ENCODE measurements around the gene ERC2.

The ERC2 gene

DNA sequence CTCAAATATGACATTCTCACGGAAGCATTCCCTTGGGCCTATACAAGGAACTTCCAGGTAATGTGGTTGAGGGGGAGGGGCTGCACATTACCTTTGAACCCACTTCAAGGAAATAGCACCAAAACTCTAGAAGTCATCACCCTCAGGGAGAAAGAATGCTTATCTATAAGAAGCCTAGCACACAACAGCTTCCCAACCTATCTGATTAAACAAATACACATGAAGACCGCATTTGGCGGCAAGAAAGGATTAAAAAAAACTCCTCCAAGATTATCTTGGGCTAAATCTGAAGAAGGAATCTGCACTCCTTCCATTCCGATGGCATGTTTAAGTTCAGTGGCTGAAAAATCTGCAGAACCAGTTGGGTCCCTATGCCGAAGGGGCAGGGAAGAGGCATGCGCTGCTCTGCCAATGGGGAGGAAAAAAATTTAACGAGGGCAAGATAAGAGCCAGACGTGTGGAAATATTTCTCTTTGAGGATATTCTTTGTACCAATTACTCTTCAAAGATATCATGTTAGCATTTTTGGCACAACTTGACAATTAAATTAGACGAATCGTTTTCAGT, 899.2 kb downstream of the ERC2 start:
- TF ChIP-seq CEBPB (IDR thresholded peaks at IDR 0.05) (no peak), CREB1 (IDR thresholded peaks at IDR 0.05; ENCODE audit: low read depth) (no peak), TAF1 (IDR thresholded peaks at IDR 0.05; ENCODE audit: low read depth) (no peak), ZBTB7A (IDR thresholded peaks at IDR 0.05; ENCODE audit: low read depth) (no peak), NFIC (IDR thresholded peaks at IDR 0.05) (no peak), RAD21 (IDR thresholded peaks at IDR 0.05; ENCODE audit: low read depth) (no peak), EP300 (IDR thresholded peaks at IDR 0.05; ENCODE audit: borderline replicate concordance) (no peak), EGR1 (IDR thresholded peaks at IDR 0.05) (no peak), YY1 (IDR thresholded peaks at IDR 0.05; ENCODE audit: low read depth) (no peak), TEAD4 (IDR thresholded peaks at IDR 0.05) (no peak), FOXM1 (IDR thresholded peaks at IDR 0.05; ENCODE audit: borderline replicate concordance, low read depth) (no peak), TCF12 (IDR thresholded peaks at IDR 0.05; ENCODE audit: low read depth) (no peak)
- TF ChIP-seq, protein P1, sequence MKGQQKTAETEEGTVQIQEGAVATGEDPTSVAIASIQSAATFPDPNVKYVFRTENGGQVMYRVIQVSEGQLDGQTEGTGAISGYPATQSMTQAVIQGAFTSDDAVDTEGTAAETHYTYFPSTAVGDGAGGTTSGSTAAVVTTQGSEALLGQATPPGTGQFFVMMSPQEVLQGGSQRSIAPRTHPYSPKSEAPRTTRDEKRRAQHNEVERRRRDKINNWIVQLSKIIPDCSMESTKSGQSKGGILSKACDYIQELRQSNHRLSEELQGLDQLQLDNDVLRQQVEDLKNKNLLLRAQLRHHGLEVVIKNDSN (IDR thresholded peaks at IDR 0.05): no peak
- TF ChIP-seq, protein P2, sequence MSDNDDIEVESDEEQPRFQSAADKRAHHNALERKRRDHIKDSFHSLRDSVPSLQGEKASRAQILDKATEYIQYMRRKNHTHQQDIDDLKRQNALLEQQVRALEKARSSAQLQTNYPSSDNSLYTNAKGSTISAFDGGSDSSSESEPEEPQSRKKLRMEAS (IDR thresholded peaks at IDR 0.05): no peak
- TF ChIP-seq, protein P3, sequence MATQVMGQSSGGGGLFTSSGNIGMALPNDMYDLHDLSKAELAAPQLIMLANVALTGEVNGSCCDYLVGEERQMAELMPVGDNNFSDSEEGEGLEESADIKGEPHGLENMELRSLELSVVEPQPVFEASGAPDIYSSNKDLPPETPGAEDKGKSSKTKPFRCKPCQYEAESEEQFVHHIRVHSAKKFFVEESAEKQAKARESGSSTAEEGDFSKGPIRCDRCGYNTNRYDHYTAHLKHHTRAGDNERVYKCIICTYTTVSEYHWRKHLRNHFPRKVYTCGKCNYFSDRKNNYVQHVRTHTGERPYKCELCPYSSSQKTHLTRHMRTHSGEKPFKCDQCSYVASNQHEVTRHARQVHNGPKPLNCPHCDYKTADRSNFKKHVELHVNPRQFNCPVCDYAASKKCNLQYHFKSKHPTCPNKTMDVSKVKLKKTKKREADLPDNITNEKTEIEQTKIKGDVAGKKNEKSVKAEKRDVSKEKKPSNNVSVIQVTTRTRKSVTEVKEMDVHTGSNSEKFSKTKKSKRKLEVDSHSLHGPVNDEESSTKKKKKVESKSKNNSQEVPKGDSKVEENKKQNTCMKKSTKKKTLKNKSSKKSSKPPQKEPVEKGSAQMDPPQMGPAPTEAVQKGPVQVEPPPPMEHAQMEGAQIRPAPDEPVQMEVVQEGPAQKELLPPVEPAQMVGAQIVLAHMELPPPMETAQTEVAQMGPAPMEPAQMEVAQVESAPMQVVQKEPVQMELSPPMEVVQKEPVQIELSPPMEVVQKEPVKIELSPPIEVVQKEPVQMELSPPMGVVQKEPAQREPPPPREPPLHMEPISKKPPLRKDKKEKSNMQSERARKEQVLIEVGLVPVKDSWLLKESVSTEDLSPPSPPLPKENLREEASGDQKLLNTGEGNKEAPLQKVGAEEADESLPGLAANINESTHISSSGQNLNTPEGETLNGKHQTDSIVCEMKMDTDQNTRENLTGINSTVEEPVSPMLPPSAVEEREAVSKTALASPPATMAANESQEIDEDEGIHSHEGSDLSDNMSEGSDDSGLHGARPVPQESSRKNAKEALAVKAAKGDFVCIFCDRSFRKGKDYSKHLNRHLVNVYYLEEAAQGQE (IDR thresholded peaks at IDR 0.05; ENCODE audit: low read depth): no peak

DNA sequence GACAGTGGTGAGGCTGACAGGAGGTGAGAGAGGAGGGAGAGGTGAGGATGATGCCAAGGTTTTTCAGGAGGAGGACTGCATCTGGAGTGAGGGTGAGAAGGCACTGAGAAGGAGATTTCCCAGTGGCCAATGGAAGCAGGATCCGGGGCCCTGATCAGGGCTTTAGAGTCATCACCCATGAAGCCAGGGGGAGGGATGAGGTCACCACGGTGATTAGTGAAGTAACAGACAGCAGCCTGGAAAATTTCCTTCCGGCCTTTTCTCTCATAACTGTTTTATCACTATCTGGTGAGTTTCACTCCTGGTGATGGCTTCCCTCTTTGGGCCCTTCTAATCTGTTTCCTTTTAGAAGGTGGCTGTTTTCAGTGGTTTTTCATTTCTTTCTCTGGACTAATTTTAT, 900.7 kb downstream of the ERC2 start:
- TF ChIP-seq ZBTB7A (IDR thresholded peaks at IDR 0.05; ENCODE audit: low read depth) (no peak), TAF1 (IDR thresholded peaks at IDR 0.05; ENCODE audit: low read depth) (no peak), FOXM1 (IDR thresholded peaks at IDR 0.05; ENCODE audit: borderline replicate concordance, low read depth) (no peak), CREB1 (IDR thresholded peaks at IDR 0.05; ENCODE audit: low read depth) (no peak), NFIC (IDR thresholded peaks at IDR 0.05) (no peak), TEAD4 (IDR thresholded peaks at IDR 0.05) (no peak), YY1 (IDR thresholded peaks at IDR 0.05; ENCODE audit: low read depth) (no peak), EP300 (IDR thresholded peaks at IDR 0.05; ENCODE audit: borderline replicate concordance) (no peak), CEBPB (IDR thresholded peaks at IDR 0.05) (no peak), EGR1 (IDR thresholded peaks at IDR 0.05) (no peak), TCF12 (IDR thresholded peaks at IDR 0.05; ENCODE audit: low read depth) (no peak)
- TF ChIP-seq, protein P1 (IDR thresholded peaks at IDR 0.05): no peak
- TF ChIP-seq, protein P3 (IDR thresholded peaks at IDR 0.05; ENCODE audit: low read depth): no peak
- TF ChIP-seq, protein P2 (IDR thresholded peaks at IDR 0.05): no peak

DNA sequence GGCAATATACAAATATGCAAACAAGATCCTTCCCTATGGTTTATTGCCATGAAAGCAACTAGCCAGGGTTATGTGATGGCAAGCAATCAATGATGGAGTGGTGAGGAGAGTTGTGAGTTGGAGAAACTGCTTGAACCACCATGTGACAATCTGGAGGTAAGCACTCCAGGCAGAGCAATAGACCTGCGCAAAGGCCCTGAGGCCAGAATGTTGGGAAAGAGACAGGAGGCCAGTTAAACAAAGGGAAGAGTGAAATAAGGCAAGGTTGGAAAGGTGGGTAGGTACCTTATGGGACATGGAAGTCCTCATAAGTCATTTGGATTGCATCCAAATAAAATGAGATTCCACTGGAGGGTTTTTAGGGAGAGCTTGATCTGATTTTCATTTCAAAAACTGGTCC, 901.1 kb downstream of the ERC2 start:
- TF ChIP-seq CREB1 (IDR thresholded peaks at IDR 0.05; ENCODE audit: low read depth) (no peak), TAF1 (IDR thresholded peaks at IDR 0.05; ENCODE audit: low read depth) (no peak), EGR1 (IDR thresholded peaks at IDR 0.05) (no peak), EP300 (IDR thresholded peaks at IDR 0.05; ENCODE audit: borderline replicate concordance) (no peak), NFIC (IDR thresholded peaks at IDR 0.05) (no peak), TEAD4 (IDR thresholded peaks at IDR 0.05) (no peak), ZBTB7A (IDR thresholded peaks at IDR 0.05; ENCODE audit: low read depth) (no peak), YY1 (IDR thresholded peaks at IDR 0.05; ENCODE audit: low read depth) (no peak), CEBPB (IDR thresholded peaks at IDR 0.05) (no peak), RAD21 (IDR thresholded peaks at IDR 0.05; ENCODE audit: low read depth) (no peak), TCF12 (IDR thresholded peaks at IDR 0.05; ENCODE audit: low read depth) (no peak), FOXM1 (IDR thresholded peaks at IDR 0.05; ENCODE audit: borderline replicate concordance, low read depth) (no peak)
- TF ChIP-seq, protein P1 (IDR thresholded peaks at IDR 0.05): no peak
- TF ChIP-seq, protein P2 (IDR thresholded peaks at IDR 0.05): no peak
- TF ChIP-seq, protein P3 (IDR thresholded peaks at IDR 0.05; ENCODE audit: low read depth): no peak

Measured in Ishikawa (cell line).